ENCODE data around the gene RAB39A.

Gene RAB39A

GRCh38 chr11:107957109-107957588 lies 28.9 kb downstream of the RAB39A start:
- no peak overlapping the region for H3K4me3 ChIP-seq (ENCODE audit: low read depth, low read length)
- TF ChIP-seq MYC (IDR thresholded peaks at IDR 0.05; ENCODE audit: low read depth, low read length): no peak
- no peak for TF ChIP-seq POLR2A (IDR thresholded peaks at IDR 0.05; ENCODE audit: extremely low read depth, insufficient read length)
- no peak for TF ChIP-seq MAX (IDR thresholded peaks at IDR 0.05; ENCODE audit: low read depth, low read length)
- TF ChIP-seq CTCF (IDR thresholded peaks at IDR 0.05; ENCODE audit: low read depth, low read length): no peak
- DNase-seq (ENCODE audit: low read depth): no peak

DNA sequence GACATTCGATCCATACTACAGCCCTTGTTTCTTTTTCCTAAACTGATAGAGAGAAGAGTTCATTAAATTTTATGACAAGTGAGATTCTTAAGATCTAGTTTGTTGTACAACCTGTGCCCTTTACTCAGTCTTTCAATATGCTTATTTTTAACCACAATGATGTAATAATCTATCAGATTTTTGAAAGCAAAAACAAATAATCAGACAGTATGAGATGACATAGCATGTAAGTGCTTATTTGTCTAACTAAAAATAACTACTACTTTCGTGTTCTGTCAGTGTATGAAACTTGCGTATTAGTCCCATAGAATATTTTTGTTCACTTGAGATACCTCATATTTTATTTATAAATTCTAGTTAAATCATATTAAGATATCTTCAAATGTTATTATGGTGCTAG lies 33.2 kb downstream of the RAB39A start:
- no peak for TF ChIP-seq POLR2A (IDR thresholded peaks at IDR 0.05; ENCODE audit: extremely low read depth, insufficient read length)
- no peak for TF ChIP-seq MYC (IDR thresholded peaks at IDR 0.05; ENCODE audit: low read depth, low read length)
- TF ChIP-seq MAX (IDR thresholded peaks at IDR 0.05; ENCODE audit: low read depth, low read length): no peak
- no peak for TF ChIP-seq CTCF (IDR thresholded peaks at IDR 0.05; ENCODE audit: low read depth, low read length)
- no peak overlapping the region for H3K4me3 ChIP-seq (ENCODE audit: low read depth, low read length)
- no peak for DNase-seq (ENCODE audit: low read depth)

GRCh38 chr11:107962181-107962580 lies 33.9 kb downstream of the RAB39A start:
- no peak for TF ChIP-seq MYC (IDR thresholded peaks at IDR 0.05; ENCODE audit: low read depth, low read length)
- TF ChIP-seq POLR2A (IDR thresholded peaks at IDR 0.05; ENCODE audit: extremely low read depth, insufficient read length): no peak
- DNase-seq (ENCODE audit: low read depth): no peak
- H3K4me3 ChIP-seq (ENCODE audit: low read depth, low read length): no peak overlapping the region

- no peak for TF ChIP-seq MAX (IDR thresholded peaks at IDR 0.05; ENCODE audit: low read depth, low read length)
- TF ChIP-seq POLR2A (IDR thresholded peaks at IDR 0.05; ENCODE audit: extremely low read depth, insufficient read length): no peak
- no peak for TF ChIP-seq MYC (IDR thresholded peaks at IDR 0.05; ENCODE audit: low read depth, low read length)
- TF ChIP-seq CTCF (IDR thresholded peaks at IDR 0.05; ENCODE audit: low read depth, low read length): no peak
- H3K4me3 ChIP-seq (ENCODE audit: low read depth, low read length): no peak overlapping the region
- no peak for DNase-seq (ENCODE audit: low read depth)
Observed at GRCh38 chr11:107963091-107963490, 34.8 kb downstream of the RAB39A start.

DNA sequence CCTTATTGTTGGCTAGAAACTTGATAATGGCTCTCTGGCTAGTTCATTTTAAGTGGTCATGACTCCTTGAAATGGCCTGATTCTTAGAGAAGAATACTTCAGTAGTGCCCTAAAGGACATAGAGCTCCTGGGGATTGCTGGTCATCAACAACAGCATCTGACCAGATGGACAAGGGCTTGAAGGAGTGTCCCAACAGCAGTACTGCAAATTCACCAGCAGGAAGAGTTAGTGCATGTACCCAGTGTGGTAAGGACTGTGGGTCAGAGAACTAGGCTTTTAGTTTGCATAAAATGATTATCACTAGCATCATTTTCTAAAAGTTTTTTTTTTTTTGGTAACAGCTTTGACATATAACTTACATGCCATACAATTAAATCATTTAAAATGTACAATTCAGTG lies 41.0 kb downstream of the RAB39A start:
- DNase-seq (ENCODE audit: low read depth): no peak
- TF ChIP-seq CTCF (IDR thresholded peaks at IDR 0.05; ENCODE audit: low read depth, low read length): no peak
- no peak overlapping the region for H3K4me3 ChIP-seq (ENCODE audit: low read depth, low read length)

DNA sequence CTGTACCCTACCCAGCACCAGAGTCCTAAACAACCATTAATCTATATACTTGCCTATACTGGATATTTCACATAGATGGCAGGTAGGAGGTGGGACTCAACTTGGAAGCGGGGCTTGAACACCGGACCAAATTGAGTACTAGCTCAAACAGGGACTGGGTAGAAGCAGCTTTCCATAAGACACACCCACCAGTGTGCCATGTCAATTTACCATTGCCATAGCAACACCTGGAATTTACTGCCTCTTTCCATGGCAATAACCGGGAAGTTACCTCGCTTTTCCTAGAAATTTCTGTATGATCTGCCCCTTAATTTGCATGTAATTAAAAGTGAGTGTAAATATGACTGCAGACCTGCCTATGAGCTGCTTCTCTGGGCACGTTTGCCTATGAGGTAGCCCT lies 41.8 kb downstream of the RAB39A start:
- no peak for DNase-seq (ENCODE audit: low read depth)
- TF ChIP-seq POLR2A (IDR thresholded peaks at IDR 0.05; ENCODE audit: extremely low read depth, insufficient read length) (no peak), MYC (IDR thresholded peaks at IDR 0.05; ENCODE audit: low read depth, low read length) (no peak), CTCF (IDR thresholded peaks at IDR 0.05; ENCODE audit: low read depth, low read length) (no peak), MAX (IDR thresholded peaks at IDR 0.05; ENCODE audit: low read depth, low read length) (no peak)

More for the DNA sequence above, 41.8 kb downstream of the RAB39A start:
- no peak overlapping the region for H3K4me3 ChIP-seq (ENCODE audit: low read depth, low read length)
